Central memory CD8-positive, alpha-beta T cell (primary cell): ENCODE data around the gene TNFRSF18.

Source experiments
- ATAC-seq: fragments of 150-1000 bp; cut with Tn5 transposase; replicated peaks from 2 replicates; pipeline ENCODE4 v1.10.0; 2022; ENCODE audit warnings: mild to moderate bottlenecking, moderate FRiP score, moderate number of reproducible peaks; ENCODE audit not compliant: poor library complexity, severe bottlenecking; ENCODE audit errors: extremely low read depth
- DNase-seq, 2 donors: peaks; one replicate each; pipeline ENCODE4 v3.0.0; 2021; ENCODE audit warnings: low spot score in 2 of 2
- H3K27ac Mint-ChIP-seq: one replicate; pipeline ENCODE4 v1.8.0; 2022; ENCODE audit warnings: low read depth, mild to moderate bottlenecking, moderate library complexity, mixed read lengths
- H3K27me3 Mint-ChIP-seq: one replicate; pipeline ENCODE4 v1.8.0; 2022; ENCODE audit warnings: mixed read lengths
- H3K36me3 Mint-ChIP-seq: one replicate; pipeline ENCODE4 v1.8.0; 2022; ENCODE audit warnings: mild to moderate bottlenecking, moderate library complexity, mixed read lengths; ENCODE audit not compliant: insufficient read depth
- H3K4me1 Mint-ChIP-seq: one replicate; pipeline ENCODE4 v1.8.0; 2022; ENCODE audit warnings: mixed read lengths
- H3K4me3 Mint-ChIP-seq: one replicate; pipeline ENCODE4 v1.8.0; 2022; ENCODE audit warnings: mild to moderate bottlenecking, moderate library complexity, mixed read lengths
- H3K9me3 Mint-ChIP-seq: one replicate; pipeline ENCODE4 v1.8.0; 2022; ENCODE audit warnings: mixed read lengths

TNFRSF18 gene

GRCh38 chr1:1185101-1185765 is 21.2 kb downstream of the TNFRSF18 start:
- Mint-ChIP-seq H3K36me3 (peaks cover under 1% of the 10 kb centered on the region), H3K4me3 (no peak overlapping the region), H3K27me3 (peaks cover 26% of the 10 kb centered on the region), H3K4me1 (no peaks in the 10 kb centered on the region), H3K27ac (peak overlapping the region; percentile 44), H3K9me3 (no peaks in the 10 kb centered on the region)
- ATAC-seq (no peak), DNase-seq (no peak)

GRCh38 chr1:1183833-1184775 is 22.3 kb downstream of the TNFRSF18 start:
- no peaks in the 10 kb centered on the region for H3K4me1 Mint-ChIP-seq
- no peaks in the 10 kb centered on the region for H3K9me3 Mint-ChIP-seq
- no peak overlapping the region for H3K4me3 Mint-ChIP-seq
- no peak overlapping the region for H3K27ac Mint-ChIP-seq
- H3K36me3 Mint-ChIP-seq = no peaks in the 10 kb centered on the region
- ATAC-seq = no peak
- peaks cover 26% of the 10 kb centered on the region for H3K27me3 Mint-ChIP-seq
- DNase-seq = no peak

GRCh38 chr1:1183221-1183747 is 23.1 kb downstream of the TNFRSF18 start:
- no peaks in the 10 kb centered on the region for H3K36me3 Mint-ChIP-seq
- H3K9me3 Mint-ChIP-seq = no peaks in the 10 kb centered on the region
- no peak overlapping the region for H3K4me3 Mint-ChIP-seq
- H3K27ac Mint-ChIP-seq = no peak overlapping the region
- peaks cover 26% of the 10 kb centered on the region for H3K27me3 Mint-ChIP-seq
- ATAC-seq (no peak), DNase-seq (no peak)
- H3K4me1 Mint-ChIP-seq = no peaks in the 10 kb centered on the region

- Mint-ChIP-seq H3K27ac (no peak overlapping the region), H3K36me3 (no peaks in the 10 kb centered on the region), H3K9me3 (no peaks in the 10 kb centered on the region), H3K4me1 (no peaks in the 10 kb centered on the region), H3K27me3 (peaks cover 26% of the 10 kb centered on the region), H3K4me3 (no peak overlapping the region)
- ATAC-seq = no peak
- DNase-seq = no peak
These were observed 23.7 kb downstream of the TNFRSF18 start for GRCh38 chr1:1182491-1183220.

- DNase-seq (no peak), ATAC-seq (no peak)
- H3K36me3 Mint-ChIP-seq = no peaks in the 10 kb centered on the region
- no peak overlapping the region for H3K27ac Mint-ChIP-seq
- H3K9me3 Mint-ChIP-seq = no peaks in the 10 kb centered on the region
- no peak overlapping the region for H3K4me3 Mint-ChIP-seq
- H3K27me3 Mint-ChIP-seq = peaks cover 26% of the 10 kb centered on the region
- H3K4me1 Mint-ChIP-seq = no peaks in the 10 kb centered on the region
These were observed 24.4 kb downstream of the TNFRSF18 start for GRCh38 chr1:1181938-1182410.

- Mint-ChIP-seq H3K27ac (no peak overlapping the region), H3K4me1 (no peaks in the 10 kb centered on the region), H3K4me3 (no peak overlapping the region), H3K27me3 (peaks cover 26% of the 10 kb centered on the region), H3K9me3 (no peaks in the 10 kb centered on the region), H3K36me3 (no peaks in the 10 kb centered on the region)
- DNase-seq (no peak), ATAC-seq (no peak)
These were observed 25.1 kb downstream of the TNFRSF18 start for GRCh38 chr1:1181129-1181937.

GRCh38 chr1:1179983-1180861 is 26.2 kb downstream of the TNFRSF18 start:
- peaks cover 26% of the 10 kb centered on the region for H3K27me3 Mint-ChIP-seq
- DNase-seq (no peak), ATAC-seq (no peak)
- no peaks in the 10 kb centered on the region for H3K9me3 Mint-ChIP-seq
- H3K27ac Mint-ChIP-seq = no peak overlapping the region
- no peaks in the 10 kb centered on the region for H3K36me3 Mint-ChIP-seq
- no peaks in the 10 kb centered on the region for H3K4me1 Mint-ChIP-seq
- no peak overlapping the region for H3K4me3 Mint-ChIP-seq

- ATAC-seq (no peak), DNase-seq (no peak)
- H3K27me3 Mint-ChIP-seq = peaks cover 26% of the 10 kb centered on the region
- no peak overlapping the region for H3K4me3 Mint-ChIP-seq
- no peak overlapping the region for H3K27ac Mint-ChIP-seq
- H3K36me3 Mint-ChIP-seq = no peaks in the 10 kb centered on the region
- H3K9me3 Mint-ChIP-seq = no peaks in the 10 kb centered on the region
- no peaks in the 10 kb centered on the region for H3K4me1 Mint-ChIP-seq
These were observed 26.9 kb downstream of the TNFRSF18 start for GRCh38 chr1:1179346-1179982.

GRCh38 chr1:1178794-1179331 is 27.5 kb downstream of the TNFRSF18 start:
- no peaks in the 10 kb centered on the region for H3K4me1 Mint-ChIP-seq
- DNase-seq = no peak
- ATAC-seq = no peak
- no peak overlapping the region for H3K4me3 Mint-ChIP-seq
- H3K27ac Mint-ChIP-seq = no peak overlapping the region
- peaks cover 25% of the 10 kb centered on the region for H3K27me3 Mint-ChIP-seq
- no peaks in the 10 kb centered on the region for H3K36me3 Mint-ChIP-seq
- H3K9me3 Mint-ChIP-seq = no peaks in the 10 kb centered on the region

- Mint-ChIP-seq H3K27me3 (peaks cover 23% of the 10 kb centered on the region), H3K4me1 (no peaks in the 10 kb centered on the region), H3K9me3 (no peaks in the 10 kb centered on the region), H3K4me3 (no peak overlapping the region), H3K36me3 (no peaks in the 10 kb centered on the region), H3K27ac (no peak overlapping the region)
- no peak for ATAC-seq
- no peak for DNase-seq
These were observed 28.8 kb downstream of the TNFRSF18 start for GRCh38 chr1:1177452-1178206.
